GM21447 (cell line): ENCODE measurements around the gene SLC30A10.
"Not testable (repeated sequence)": the region's sequence is repeated elsewhere in the genome, so short reads cannot be mapped to it uniquely, and the experiment has no call there.

ENCODE experiments used
- ATAC-seq: cut with Tn5 transposase; IDR thresholded peaks from one replicate; pipeline ENCODE4 v1.9.1; 2021; ENCODE audit not compliant: unreplicated experiment

The SLC30A10 gene

GRCh38 chr1:219928791-219929118, 398 bp upstream of the SLC30A10 start:
- no peak for ATAC-seq

- ATAC-seq: no peak
These were observed 930 bp downstream of the SLC30A10 start for GRCh38 chr1:219927298-219927955.

- ATAC-seq: no peak
These were observed 1.9 kb downstream of the SLC30A10 start for GRCh38 chr1:219926363-219926998.

GRCh38 chr1:219924342-219924741, 4.0 kb downstream of the SLC30A10 start:
- ATAC-seq: no peak

GRCh38 chr1:219917851-219918466, 10.4 kb downstream of the SLC30A10 start:
- no peak for ATAC-seq

DNA sequence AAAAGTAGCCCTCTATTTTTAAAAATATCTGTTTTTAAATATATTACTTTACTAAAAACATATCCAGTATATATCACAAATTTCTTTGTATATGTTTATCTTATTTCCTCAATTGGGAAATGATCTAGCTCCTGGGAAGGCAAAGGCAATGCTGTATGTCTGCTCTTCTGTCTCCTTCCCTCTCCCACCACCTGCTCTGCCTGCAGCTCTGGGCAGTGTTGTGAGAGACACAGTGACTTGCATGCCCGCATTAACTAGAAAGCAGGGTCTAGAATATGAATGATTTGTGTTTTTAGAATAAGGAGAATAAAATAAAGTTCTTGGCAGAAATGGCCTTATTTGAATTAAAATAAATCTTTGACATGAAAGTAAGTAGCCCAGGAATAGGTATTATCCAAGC, 11.1 kb downstream of the SLC30A10 start:
- no peak for ATAC-seq

- no peak for ATAC-seq
These were observed 12.1 kb downstream of the SLC30A10 start for GRCh38 chr1:219916257-219916656.

DNA sequence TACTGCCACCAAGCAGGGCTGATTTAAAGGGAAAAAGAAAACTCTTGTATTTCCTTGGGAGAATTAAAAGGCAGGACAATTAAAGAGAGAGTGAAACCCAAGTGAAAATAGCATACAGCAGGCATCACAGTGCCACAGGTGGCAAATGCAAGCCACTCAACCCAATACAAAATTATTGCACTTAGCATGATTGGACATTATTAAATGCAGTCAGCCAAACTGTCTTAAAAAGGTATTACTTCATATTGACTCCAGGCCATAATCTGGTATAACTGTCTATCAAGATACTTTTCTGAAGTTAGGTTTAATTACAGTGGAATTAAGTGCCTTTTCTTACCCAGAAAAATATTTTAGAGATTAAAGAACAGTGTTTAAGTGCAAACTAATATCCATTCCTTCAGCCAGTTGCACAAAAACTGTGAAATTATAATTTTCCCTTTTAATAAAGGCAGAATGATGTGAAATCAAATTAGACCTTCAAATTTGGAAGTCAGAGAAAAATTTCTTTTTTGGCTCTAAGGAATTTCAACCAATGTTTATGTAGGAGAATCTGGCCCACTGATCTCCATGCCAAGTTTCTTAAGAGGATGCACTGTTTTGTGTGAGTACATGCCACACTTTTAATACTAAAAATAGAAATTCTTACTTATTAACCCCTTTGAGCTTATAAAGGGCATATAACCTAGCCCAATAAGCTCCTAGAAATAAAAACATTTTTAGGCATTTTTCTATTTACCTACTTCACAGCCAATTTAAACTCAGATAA, 15.2 kb downstream of the SLC30A10 start:
- ATAC-seq: no peak

GRCh38 chr1:219910716-219911115, 17.6 kb downstream of the SLC30A10 start:
- ATAC-seq: no peak

DNA sequence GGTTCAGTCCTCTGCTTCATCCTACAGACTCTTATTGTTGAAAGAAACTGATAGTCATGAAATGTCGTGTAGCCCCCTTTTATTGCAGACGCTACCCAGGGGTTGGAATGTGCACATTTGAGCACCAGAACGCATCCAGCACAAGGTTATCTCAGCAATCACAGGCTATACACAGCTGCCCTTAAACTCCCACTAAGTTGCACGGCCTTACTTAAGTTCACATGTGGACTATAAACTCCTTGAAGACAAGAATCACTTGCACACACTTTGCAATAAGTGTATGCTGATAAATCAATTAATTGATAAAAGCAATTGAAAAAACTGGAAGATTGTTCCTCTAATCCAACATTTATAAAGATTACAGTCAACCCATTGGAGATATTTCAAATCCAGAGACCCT, 18.9 kb downstream of the SLC30A10 start:
- ATAC-seq: no peak

DNA sequence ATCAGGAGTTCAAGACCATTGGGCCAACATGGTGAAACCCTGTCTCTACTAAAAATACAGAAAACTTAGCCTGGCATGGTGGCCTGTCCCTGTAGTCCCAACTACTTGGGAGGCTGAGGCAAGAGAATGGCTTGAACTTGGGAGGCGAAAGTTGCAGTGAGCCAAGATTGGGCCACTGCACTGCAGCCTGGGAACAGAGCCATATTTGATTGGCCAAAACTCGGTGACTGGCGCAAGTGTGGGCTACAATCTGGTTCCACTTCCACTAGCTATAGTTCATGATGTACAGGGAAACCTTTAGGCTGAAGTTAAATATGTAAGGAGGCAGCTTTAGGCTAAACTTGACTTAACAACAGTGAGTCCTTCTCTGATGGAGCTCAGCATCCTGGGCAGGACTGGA, 20.2 kb downstream of the SLC30A10 start:
- no peak for ATAC-seq

DNA sequence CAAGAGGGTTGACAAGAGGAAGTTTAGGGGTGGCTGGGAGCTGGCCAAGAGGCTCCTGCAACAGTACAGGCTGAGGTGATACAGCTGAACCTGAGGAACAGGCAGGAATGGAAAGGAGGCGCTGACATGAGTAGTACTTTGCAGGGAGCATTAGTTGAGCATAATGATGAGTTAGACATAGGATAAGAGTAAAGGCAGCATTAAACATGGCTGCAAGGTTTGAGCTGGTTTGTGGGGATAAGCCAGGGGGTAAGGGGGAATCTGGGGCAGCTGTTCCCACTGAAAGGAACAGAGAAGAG, 20.6 kb downstream of the SLC30A10 start:
- ATAC-seq: no peak

GRCh38 chr1:219906924-219907771, 21.2 kb downstream of the SLC30A10 start:
- no peak for ATAC-seq

GRCh38 chr1:219906565-219906923, 21.8 kb downstream of the SLC30A10 start:
- ATAC-seq: not testable (repeated sequence)

DNA sequence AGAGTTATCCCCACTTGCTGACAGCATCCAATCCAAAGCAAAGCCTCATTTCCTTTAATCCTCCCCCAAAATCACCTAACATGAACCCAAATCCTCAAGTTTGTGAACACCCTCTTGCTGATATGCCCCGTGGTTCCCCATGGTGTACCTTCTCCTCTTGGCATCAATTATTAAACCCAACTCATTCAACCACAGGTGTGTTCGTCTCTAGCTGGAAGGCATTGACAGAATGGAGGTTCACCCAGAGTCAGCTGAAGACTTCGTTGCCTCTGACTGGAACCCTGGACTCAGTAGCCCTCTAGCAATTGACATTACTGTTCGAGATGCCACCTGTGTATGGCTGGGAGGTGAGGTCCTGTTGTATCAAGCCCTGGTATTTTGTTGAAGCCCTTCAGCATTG, 22.8 kb downstream of the SLC30A10 start:
- ATAC-seq: no peak

DNA sequence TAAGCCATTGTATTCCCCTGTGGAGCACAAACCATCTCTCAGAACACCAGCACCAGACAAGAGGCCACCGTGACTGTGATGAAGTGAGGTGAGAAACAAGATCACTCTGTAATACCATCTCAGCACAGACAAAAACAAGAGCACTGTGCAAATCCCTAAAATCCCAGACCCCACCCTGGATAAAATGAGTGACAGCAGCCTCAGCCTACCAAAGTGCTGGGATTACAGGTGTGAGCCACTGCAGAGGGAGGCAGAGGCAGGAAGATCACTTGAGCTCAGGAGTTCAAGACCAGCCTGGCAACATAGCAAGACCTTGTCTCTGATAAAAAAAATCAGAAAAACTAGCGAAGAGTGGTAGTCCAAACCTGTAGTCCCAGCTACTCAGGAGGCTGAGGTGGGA, 23.4 kb downstream of the SLC30A10 start:
- ATAC-seq: no peak

GRCh38 chr1:219903353-219903871, 24.9 kb downstream of the SLC30A10 start:
- no peak for ATAC-seq

GRCh38 chr1:219902951-219903350, 25.4 kb downstream of the SLC30A10 start:
- no peak for ATAC-seq

DNA sequence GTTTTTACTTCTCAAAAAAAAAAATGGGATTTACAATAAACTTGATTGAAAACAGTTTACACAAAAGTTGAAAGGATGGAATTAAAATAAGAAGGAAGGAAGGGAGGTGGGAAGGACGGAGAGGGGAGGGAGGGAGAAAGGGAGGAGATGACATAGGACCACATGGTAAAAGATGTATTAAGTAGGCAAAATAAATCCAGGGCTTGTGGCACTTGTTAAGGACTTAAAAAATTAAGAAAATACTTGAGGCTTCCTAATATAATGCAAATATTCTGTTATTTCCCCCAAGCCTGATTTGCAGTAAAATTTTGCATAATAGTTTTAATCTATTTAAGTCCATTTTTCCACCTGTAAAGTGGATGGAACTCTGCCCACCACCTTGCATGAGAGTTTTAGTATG, 27.5 kb downstream of the SLC30A10 start:
- ATAC-seq: no peak

- ATAC-seq: no peak
These were observed 28.2 kb downstream of the SLC30A10 start for GRCh38 chr1:219900201-219900600.

- ATAC-seq: no peak
These were observed 30.0 kb downstream of the SLC30A10 start for GRCh38 chr1:219898375-219898774.
